Hepatic stellate cell (primary cell): ENCODE results near the gene NKIRAS2.
A peak's percentile ranks its signal among the peaks of the same experiment; 100 is the strongest.

Source experiments
- DNase-seq: peaks from one replicate; pipeline ENCODE4 v3.0.0; 2011; ENCODE audit warnings: low spot score

Gene NKIRAS2

GRCh38 chr17:42056635-42057034, 36.7 kb downstream of the NKIRAS2 start:
- no peak for DNase-seq

GRCh38 chr17:42058063-42058462, 38.2 kb downstream of the NKIRAS2 start:
- DNase-seq = no peak

- DNase-seq = no peak
Observed at GRCh38 chr17:42059815-42060214, 39.9 kb downstream of the NKIRAS2 start.

- DNase-seq = no peak
Observed at GRCh38 chr17:42060231-42060630, 40.3 kb downstream of the NKIRAS2 start.

- DNase-seq = no peak
Observed at GRCh38 chr17:42061646-42062487, 42.0 kb downstream of the NKIRAS2 start.

- DNase-seq = no peak
Observed at GRCh38 chr17:42062681-42063080, 42.8 kb downstream of the NKIRAS2 start.

GRCh38 chr17:42065201-42065600, 45.3 kb downstream of the NKIRAS2 start:
- no peak for DNase-seq

GRCh38 chr17:42067371-42068091, 47.6 kb downstream of the NKIRAS2 start:
- DNase-seq = peak; percentile 63

- DNase-seq = no peak
Observed at GRCh38 chr17:42068979-42069378, 49.1 kb downstream of the NKIRAS2 start.

GRCh38 chr17:42071810-42072209, 51.9 kb downstream of the NKIRAS2 start:
- no peak for DNase-seq

- no peak for DNase-seq
Observed at GRCh38 chr17:42072323-42073187, 52.7 kb downstream of the NKIRAS2 start.
